ENCODE results near the gene GNA12.

DNA sequence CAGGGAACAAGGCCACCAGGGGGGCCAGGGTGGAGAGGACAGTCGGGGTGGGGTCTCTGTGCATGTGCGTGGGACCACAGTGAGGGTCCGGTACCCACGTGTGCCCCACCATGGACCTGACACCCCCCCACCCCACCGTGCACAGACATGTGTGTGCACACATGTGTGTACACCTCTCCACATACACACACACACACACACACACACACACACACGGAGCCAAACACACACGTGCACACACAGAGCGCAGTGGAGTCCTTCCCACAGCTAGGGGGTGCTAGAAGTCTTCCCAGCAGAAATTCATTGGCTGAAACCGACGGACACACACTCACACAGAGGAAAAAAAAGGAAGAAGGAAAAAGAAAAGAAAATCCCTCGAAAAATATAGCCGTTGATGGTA lies 42.8 kb upstream of the GNA12 start:
- TF ChIP-seq, protein P1, sequence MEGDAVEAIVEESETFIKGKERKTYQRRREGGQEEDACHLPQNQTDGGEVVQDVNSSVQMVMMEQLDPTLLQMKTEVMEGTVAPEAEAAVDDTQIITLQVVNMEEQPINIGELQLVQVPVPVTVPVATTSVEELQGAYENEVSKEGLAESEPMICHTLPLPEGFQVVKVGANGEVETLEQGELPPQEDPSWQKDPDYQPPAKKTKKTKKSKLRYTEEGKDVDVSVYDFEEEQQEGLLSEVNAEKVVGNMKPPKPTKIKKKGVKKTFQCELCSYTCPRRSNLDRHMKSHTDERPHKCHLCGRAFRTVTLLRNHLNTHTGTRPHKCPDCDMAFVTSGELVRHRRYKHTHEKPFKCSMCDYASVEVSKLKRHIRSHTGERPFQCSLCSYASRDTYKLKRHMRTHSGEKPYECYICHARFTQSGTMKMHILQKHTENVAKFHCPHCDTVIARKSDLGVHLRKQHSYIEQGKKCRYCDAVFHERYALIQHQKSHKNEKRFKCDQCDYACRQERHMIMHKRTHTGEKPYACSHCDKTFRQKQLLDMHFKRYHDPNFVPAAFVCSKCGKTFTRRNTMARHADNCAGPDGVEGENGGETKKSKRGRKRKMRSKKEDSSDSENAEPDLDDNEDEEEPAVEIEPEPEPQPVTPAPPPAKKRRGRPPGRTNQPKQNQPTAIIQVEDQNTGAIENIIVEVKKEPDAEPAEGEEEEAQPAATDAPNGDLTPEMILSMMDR (IDR thresholded peaks at IDR 0.05): peak; percentile 31 to 63 (median 49)
- TF ChIP-seq POLR2A (IDR thresholded peaks at IDR 0.05): no peak
